Body of pancreas (tissue), 4 donors: Measurements from ENCODE around the gene IL4. TPM values are rescaled to one million over a fixed set of nuclear protein-coding genes. Genes with fewer than 3 reads are reported as not detected.

Source experiments
- ATAC-seq: fragments of 150-250 bp; one replicate; pipeline ENCODE4 v1.9.1; 2016
- DNase-seq, 4 donors: peaks; one replicate each; pipeline ENCODE4 v3.0.0-alpha.2; 2019
- H3K27ac ChIP-seq, 4 donors: fragments of 200-600 bp; sonication (generic); 1 replicate in 3 of 4; 2 replicates in 1 of 4; pipeline versions ENCODE4 v1.5.1 to v1.6.1; 2016 to 2019; ENCODE audit warnings: mild to moderate bottlenecking in 1 of 4, mixed read lengths in 1 of 4, moderate library complexity in 1 of 4
- H3K27me3 ChIP-seq, 2 donors: fragments of 200-600 bp; sonication (generic); one replicate each; pipeline ENCODE4 v1.6.0; 2016; ENCODE audit warnings: mild to moderate bottlenecking in 1 of 2
- H3K36me3 ChIP-seq, 2 donors: fragments of 200-600 bp; sonication (generic); replicated peaks in 1 of 2; 2 replicates each; pipeline ENCODE4 v1.5.1; 2016; ENCODE audit warnings: low read depth in 2 of 2; ENCODE audit not compliant: insufficient read depth in 1 of 2
- H3K4me1 ChIP-seq: fragments of 200-600 bp; sonication (generic); one replicate; pipeline ENCODE4 v1.6.0; 2016
- H3K4me3 ChIP-seq, 2 donors: fragments of 200-600 bp; sonication (generic); 1 replicate in 1 of 2; 2 replicates in 1 of 2; pipeline ENCODE4 v1.5.1; 2016 to 2019
- H3K9me3 ChIP-seq, 3 donors: fragments of 200-600 bp; sonication (generic); 1 replicate in 2 of 3; 2 replicates in 1 of 3; pipeline ENCODE4 v1.5.1; 2016
- CTCF ChIP-seq, 7 experiments: fragments of 450-650 bp in 4 of 7; fragments of 200-600 bp in 3 of 7; sonication (generic) in 3 of 7; IDR thresholded peaks; one replicate each; pipeline ENCODE4 v1.5.1; 2016 to 2019; ENCODE audit warnings: antibody characterized with exemption in 7 of 7
- POLR2A ChIP-seq, 3 donors: fragments of 450-650 bp; IDR thresholded peaks; one replicate each; pipeline ENCODE4 v1.6.1; 2016; ENCODE audit warnings: antibody characterized with exemption in 3 of 3, mild to moderate bottlenecking in 2 of 3
- WGBS, 2 donors: methylation state at CpG; one replicate each; pipeline ENCODE4 v1.1.5; 2017; 5-methylcytosine and 5-hydroxymethylcytosine counted together
- intact Hi-C: fragments of 100-400 bp; cut with DNase I; formaldehyde crosslinking; loops from one replicate; pipeline ENCODE4 v1.15.1; 2023
- total RNA-seq, 2 donors: library from RNA; depleted of rRNA; stranded (reverse); fragments of >200 nt; gene quantifications; one replicate each; pipeline ENCODE4 v1.1.0, GENCODE V29; 2016

Gene IL4
- total RNA-seq, 2 donors from 2014 or later = not detected

GRCh38 chr5:132725745-132726144 is 52.0 kb downstream of the IL4 start:
- Histone ChIP-seq H3K9me3 (no peaks in the 10 kb centered on the region), H3K4me1 (no peaks in the 10 kb centered on the region), H3K36me3 (no peaks in the 10 kb centered on the region), H3K27ac (no peak overlapping the region), H3K27me3 (no peaks in the 10 kb centered on the region), H3K4me3 (no peak overlapping the region)
- no peak for TF ChIP-seq POLR2A (IDR thresholded peaks at IDR 0.05)
- TF ChIP-seq CTCF (IDR thresholded peaks at IDR 0.05) = no peak
- WGBS, 2 donors = 91 to 93% methylated on average over 2 of the region's 2 CpGs
- no peak for ATAC-seq
- DNase-seq = no peak
- intact Hi-C loops = no loop called here

- Histone ChIP-seq H3K9me3 (no peaks in the 10 kb centered on the region), H3K27ac (no peak overlapping the region), H3K36me3 (no peaks in the 10 kb centered on the region), H3K4me1 (no peaks in the 10 kb centered on the region), H3K4me3 (no peak overlapping the region), H3K27me3 (no peaks in the 10 kb centered on the region)
- DNase-seq = no peak
- 89 to 91% methylated on average over 10 of the region's 10 CpGs for WGBS, 2 donors
- TF ChIP-seq CTCF (IDR thresholded peaks at IDR 0.05) = no peak
- TF ChIP-seq POLR2A (IDR thresholded peaks at IDR 0.05) = no peak
- ATAC-seq = no peak
- intact Hi-C loops = no loop called here
Observed at GRCh38 chr5:132729896-132730295, 56.1 kb downstream of the IL4 start.

Other genes with a start within 250 kb of the IL4 start
- 10 to 100 TPM; 12.2 to 15.5 TPM for gene IRF1, start 183.2 kb upstream of the IL4 start, total RNA-seq
- gene IL5, start 130.5 kb upstream of the IL4 start, total RNA-seq = not detected
- gene RAD50, start 117.0 kb upstream of the IL4 start, total RNA-seq = 10 to 100 TPM; 18.7 to 42.5 TPM
- gene IL13, start 15.8 kb upstream of the IL4 start, total RNA-seq = not detected
- gene KIF3A, start 63.6 kb downstream of the IL4 start, total RNA-seq = 1 to 10 TPM; 5.9 to 8.8 TPM
- gene CCNI2, start 73.4 kb downstream of the IL4 start, total RNA-seq = 1 to 10 TPM in 1 of 2 donors, under 1 TPM in 1; 0.99 to 1.6 TPM
- 10 to 100 TPM; 27.5 to 27.7 TPM for gene SEPTIN8, start 103.2 kb downstream of the IL4 start, total RNA-seq
- 1 to 10 TPM; 7.3 to 9.6 TPM for gene SOWAHA, start 139.3 kb downstream of the IL4 start, total RNA-seq
- gene SHROOM1, start 156.7 kb downstream of the IL4 start, total RNA-seq = 10 to 100 TPM; 19.5 to 27.4 TPM
- under 1 TPM; 0.26 to 0.33 TPM for gene GDF9, start 192.5 kb downstream of the IL4 start, total RNA-seq
- 10 to 100 TPM; 55.3 to 84.4 TPM for gene UQCRQ, start 192.7 kb downstream of the IL4 start, total RNA-seq
- 1 to 10 TPM; 3.4 to 9.6 TPM for gene LEAP2, start 199.7 kb downstream of the IL4 start, total RNA-seq